ENCODE measurements around the gene DDN. TPM values are rescaled to one million over a fixed set of nuclear protein-coding genes. Genes with fewer than 3 reads are reported as not detected.

Gene DDN
- polyA plus RNA-seq, 1 of the 3 experiments (the other 2 are of a cell fraction), result 0.20 TPM

GRCh38 chr12:48961801-48962200 is 37.4 kb downstream of the DDN start:
- Histone ChIP-seq H2AFZ (ENCODE audit: low read depth) (no peak overlapping the region), H4K20me1 (ENCODE audit: insufficient read depth) (no peaks in the 10 kb centered on the region), H3F3A (replicated peaks; ENCODE audit: insufficient read depth) (peaks cover 4% of the 10 kb centered on the region), H3K36me3 (replicated peaks in 1 of 2; ENCODE audit: control insufficient read depth in 1 of 2, insufficient read depth in 2 of 2, low read length in 1 of 2) (no peaks in the 10 kb centered on the region), H3K4me2 (no peak overlapping the region), H3K9me3 (no peaks in the 10 kb centered on the region), H3K9ac (no peak overlapping the region), H3K27me3 (ENCODE audit: insufficient read depth) (peaks cover 15% of the 10 kb centered on the region; the same call in 1 of the 2 replicates), H3K27ac (ENCODE audit: low read depth in 2 of 2, low read length in 1 of 2) (no peak overlapping the region), H3K4me3 (ENCODE audit: low read depth in 2 of 2, low read length in 1 of 2) (no peak overlapping the region), H3K9me2 (no peaks in the 10 kb centered on the region), H3K4me1 (ENCODE audit: control insufficient read depth in 1 of 2, insufficient read depth in 2 of 2, low read depth in 1 of 2, low read length in 1 of 2) (peaks cover 3 to 4% of the 10 kb centered on the region in 2 experiments; a peak in 2 of 4 replicates), H3K79me2 (ENCODE audit: insufficient read depth) (peaks cover 5% of the 10 kb centered on the region)
- POLR2A ChIA-PET, result no interaction called here
- DNase-seq, result no peak
- TF ChIP-seq PBX3 (IDR thresholded peaks at IDR 0.05), result no peak
- no peak for TF ChIP-seq SIN3A (IDR thresholded peaks at IDR 0.05; ENCODE audit: borderline replicate concordance, low read depth, low read length)
- TF ChIP-seq MXI1 (IDR thresholded peaks at IDR 0.05; ENCODE audit: low read depth, low read length), result no peak
- no peak for TF ChIP-seq YY1 (IDR thresholded peaks at IDR 0.05; ENCODE audit: low read depth)
- TF ChIP-seq GATA2 (CRISPR knock-in tag; IDR thresholded peaks at IDR 0.05), result no peak
- no peak for TF ChIP-seq IRF3 (IDR thresholded peaks at IDR 0.05; ENCODE audit: low read depth, low read length)
- CTCF ChIA-PET, result interaction anchor here (0.6 to 32.2 kb wide), 3 partner anchors 30 to 59 kb away, joined by 3 to 935 read pairs (median 3); partner anchors contain the start of genes DDN and WNT1

- no peak overlapping the region for H3K4me3 ChIP-seq (ENCODE audit: low read depth in 2 of 2, low read length in 1 of 2)
- no peak overlapping the region for H3K9ac ChIP-seq
- POLR2A ChIA-PET, result no interaction called here
- H3K79me2 ChIP-seq (ENCODE audit: insufficient read depth), result peaks cover 10% of the 10 kb centered on the region
- peaks cover 15% of the 10 kb centered on the region; the same call in 1 of the 2 replicates for H3K27me3 ChIP-seq (ENCODE audit: insufficient read depth)
- H3K9me3 ChIP-seq, result no peaks in the 10 kb centered on the region
- peaks cover 7% of the 10 kb centered on the region for H3F3A ChIP-seq (replicated peaks; ENCODE audit: insufficient read depth)
- peaks cover 3 to 4% of the 10 kb centered on the region in 2 experiments; a peak in 2 of 4 replicates for H3K4me1 ChIP-seq (ENCODE audit: control insufficient read depth in 1 of 2, insufficient read depth in 2 of 2, low read depth in 1 of 2, low read length in 1 of 2)
- CTCF ChIA-PET, result interaction anchor here (0.7 to 32.2 kb wide), 3 partner anchors 30 to 70 kb away, joined by 3 to 935 read pairs (median 3); partner anchors contain the start of genes DDN and WNT1
- DNase-seq, result no peak
- no peak overlapping the region for H2AFZ ChIP-seq (ENCODE audit: low read depth)
- no peaks in the 10 kb centered on the region for H3K36me3 ChIP-seq (replicated peaks in 1 of 2; ENCODE audit: control insufficient read depth in 1 of 2, insufficient read depth in 2 of 2, low read length in 1 of 2)
- no peaks in the 10 kb centered on the region for H3K9me2 ChIP-seq
- H4K20me1 ChIP-seq (ENCODE audit: insufficient read depth), result no peaks in the 10 kb centered on the region; the same call in 1 of the 2 replicates
- no peak overlapping the region for H3K4me2 ChIP-seq
- H3K27ac ChIP-seq (ENCODE audit: low read depth in 2 of 2, low read length in 1 of 2), result no peak overlapping the region
- TF ChIP-seq USF2 (IDR thresholded peaks at IDR 0.05; ENCODE audit: borderline replicate concordance, low read depth, low read length) (no peak), MAX (IDR thresholded peaks at IDR 0.05; ENCODE audit: low read depth) (no peak), CHD2 (IDR thresholded peaks at IDR 0.05; ENCODE audit: low read length, partially characterized antibody) (no peak), IRF3 (IDR thresholded peaks at IDR 0.05; ENCODE audit: low read depth, low read length) (no peak), REST (IDR thresholded peaks at IDR 0.05; ENCODE audit: low read depth, low read length) (no peak)
- 51% methylated on average over 3 of the region's 4 CpGs for WGBS (ENCODE audit: low lambda C conversion rate)
These were observed 37.8 kb downstream of the DDN start for GRCh38 chr12:48961331-48961730.
